SK-N-SH (cell line): ENCODE data around the gene LDHD.

Source experiments
- CHD2 ChIP-seq: fragments of 150-350 bp; IDR thresholded peaks from 2 replicates; pipeline ENCODE4 v1.6.1; 2018; ENCODE audit warnings: low read length; ENCODE audit not compliant: partially characterized antibody
- CTCF ChIP-seq: fragments of 200-600 bp; sonication (generic); IDR thresholded peaks from 2 replicates; pipeline ENCODE4 v1.6.1; 2017; ENCODE audit warnings: antibody characterized with exemption, mild to moderate bottlenecking, moderate library complexity
- EP300 ChIP-seq, 2 experiments: IDR thresholded peaks; 2 replicates each; pipeline versions ENCODE4 v1.4.0 to v1.6.1; 2012; ENCODE audit warnings: borderline replicate concordance in 1 of 2, low read depth in 1 of 2, low read length in 1 of 2
- EZH2phosphoT487 ChIP-seq: fragments of 200-600 bp; sonication (generic); IDR thresholded peaks from 2 replicates; pipeline ENCODE4 v1.6.1; 2017; ENCODE audit warnings: low read depth, mixed run types, mild to moderate bottlenecking, antibody characterized with exemption, moderate library complexity, borderline replicate concordance
- MXI1 ChIP-seq: IDR thresholded peaks from 2 replicates; pipeline ENCODE4 v1.6.1; 2012; ENCODE audit warnings: mild to moderate bottlenecking, low read depth, low read length, improper control_type of control experiment
- NRF1 ChIP-seq: IDR thresholded peaks from 2 replicates; pipeline ENCODE4 v1.6.1; 2012; ENCODE audit warnings: low read depth, mild to moderate bottlenecking, low read length
- POLR2AphosphoS5 ChIP-seq: IDR thresholded peaks from 2 replicates; pipeline ENCODE4 v1.6.1; 2012; ENCODE audit warnings: low read depth, low read length
- RAD21 ChIP-seq: IDR thresholded peaks from 2 replicates; pipeline ENCODE4 v1.6.1; 2012; ENCODE audit warnings: mild to moderate bottlenecking, low read length
- TAF1 ChIP-seq: IDR thresholded peaks from 2 replicates; pipeline ENCODE4 v1.6.1; 2012; ENCODE audit warnings: low read depth, mild to moderate bottlenecking, low read length, moderate library complexity, borderline replicate concordance
- TF ChIP-seq, protein P1 (sequence below): IDR thresholded peaks from 2 replicates; pipeline ENCODE4 v1.6.1; 2012; ENCODE audit warnings: mild to moderate bottlenecking, low read depth, low read length, moderate library complexity
- TF ChIP-seq, protein P2 (sequence below): fragments of 150-350 bp; IDR thresholded peaks from 2 replicates; pipeline ENCODE4 v1.6.1; 2017; ENCODE audit warnings: antibody characterized with exemption, low read length, low read depth, borderline replicate concordance

DNA sequence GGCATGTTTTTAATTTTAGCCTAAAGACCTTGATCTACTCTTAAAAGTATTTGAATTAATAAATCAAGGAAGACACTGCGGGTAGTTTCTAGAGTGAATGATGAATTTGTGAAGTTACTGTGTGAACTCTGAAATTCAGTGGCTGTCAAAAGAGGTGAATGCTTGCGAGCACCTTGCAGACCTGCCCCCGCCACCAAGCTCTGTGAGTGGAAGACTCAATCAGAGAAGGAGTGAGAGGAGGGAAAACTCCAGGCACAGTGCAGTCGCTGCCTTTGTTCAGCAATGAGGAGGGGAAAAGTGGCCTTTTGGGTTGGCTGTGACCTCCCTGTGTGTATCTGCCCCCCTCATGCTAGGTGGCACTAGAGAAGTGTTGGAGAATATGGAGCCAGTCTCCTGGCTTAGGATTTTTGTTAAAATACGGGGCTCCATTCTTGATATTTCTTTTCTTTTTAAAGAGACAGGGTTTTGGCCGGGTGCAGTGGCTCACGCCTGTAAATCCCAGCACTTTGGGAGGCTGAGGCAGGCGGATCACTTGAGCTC, 53.0 kb downstream of the LDHD start:
- TF ChIP-seq POLR2AphosphoS5, result no peak
- TF ChIP-seq, protein P1, sequence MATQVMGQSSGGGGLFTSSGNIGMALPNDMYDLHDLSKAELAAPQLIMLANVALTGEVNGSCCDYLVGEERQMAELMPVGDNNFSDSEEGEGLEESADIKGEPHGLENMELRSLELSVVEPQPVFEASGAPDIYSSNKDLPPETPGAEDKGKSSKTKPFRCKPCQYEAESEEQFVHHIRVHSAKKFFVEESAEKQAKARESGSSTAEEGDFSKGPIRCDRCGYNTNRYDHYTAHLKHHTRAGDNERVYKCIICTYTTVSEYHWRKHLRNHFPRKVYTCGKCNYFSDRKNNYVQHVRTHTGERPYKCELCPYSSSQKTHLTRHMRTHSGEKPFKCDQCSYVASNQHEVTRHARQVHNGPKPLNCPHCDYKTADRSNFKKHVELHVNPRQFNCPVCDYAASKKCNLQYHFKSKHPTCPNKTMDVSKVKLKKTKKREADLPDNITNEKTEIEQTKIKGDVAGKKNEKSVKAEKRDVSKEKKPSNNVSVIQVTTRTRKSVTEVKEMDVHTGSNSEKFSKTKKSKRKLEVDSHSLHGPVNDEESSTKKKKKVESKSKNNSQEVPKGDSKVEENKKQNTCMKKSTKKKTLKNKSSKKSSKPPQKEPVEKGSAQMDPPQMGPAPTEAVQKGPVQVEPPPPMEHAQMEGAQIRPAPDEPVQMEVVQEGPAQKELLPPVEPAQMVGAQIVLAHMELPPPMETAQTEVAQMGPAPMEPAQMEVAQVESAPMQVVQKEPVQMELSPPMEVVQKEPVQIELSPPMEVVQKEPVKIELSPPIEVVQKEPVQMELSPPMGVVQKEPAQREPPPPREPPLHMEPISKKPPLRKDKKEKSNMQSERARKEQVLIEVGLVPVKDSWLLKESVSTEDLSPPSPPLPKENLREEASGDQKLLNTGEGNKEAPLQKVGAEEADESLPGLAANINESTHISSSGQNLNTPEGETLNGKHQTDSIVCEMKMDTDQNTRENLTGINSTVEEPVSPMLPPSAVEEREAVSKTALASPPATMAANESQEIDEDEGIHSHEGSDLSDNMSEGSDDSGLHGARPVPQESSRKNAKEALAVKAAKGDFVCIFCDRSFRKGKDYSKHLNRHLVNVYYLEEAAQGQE, result no peak
- TF ChIP-seq CHD2, result no peak
- TF ChIP-seq CTCF, result no peak
- TF ChIP-seq NRF1, result no peak
- no peak for TF ChIP-seq RAD21
- no peak for TF ChIP-seq EZH2phosphoT487
- TF ChIP-seq MXI1, result no peak
- no peak for TF ChIP-seq TAF1
- no peak for TF ChIP-seq EP300 (IDR thresholded peaks at IDR 0.05; ENCODE audit: borderline replicate concordance in 1 of 2, low read depth in 1 of 2, low read length in 1 of 2)
- TF ChIP-seq, protein P2, sequence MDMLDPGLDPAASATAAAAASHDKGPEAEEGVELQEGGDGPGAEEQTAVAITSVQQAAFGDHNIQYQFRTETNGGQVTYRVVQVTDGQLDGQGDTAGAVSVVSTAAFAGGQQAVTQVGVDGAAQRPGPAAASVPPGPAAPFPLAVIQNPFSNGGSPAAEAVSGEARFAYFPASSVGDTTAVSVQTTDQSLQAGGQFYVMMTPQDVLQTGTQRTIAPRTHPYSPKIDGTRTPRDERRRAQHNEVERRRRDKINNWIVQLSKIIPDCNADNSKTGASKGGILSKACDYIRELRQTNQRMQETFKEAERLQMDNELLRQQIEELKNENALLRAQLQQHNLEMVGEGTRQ, result no peak
